Measurements from ENCODE around the gene URB1.
"Not testable (repeated sequence)": the region's sequence is repeated elsewhere in the genome, so short reads cannot be mapped to it uniquely, and the experiment has no call there.

The URB1 gene

GRCh38 chr21:32317726-32318125 lies 75.1 kb downstream of the URB1 start:
- FAIRE-seq, result no peak

GRCh38 chr21:32316361-32317215 lies 76.2 kb downstream of the URB1 start:
- FAIRE-seq, result no peak

GRCh38 chr21:32315511-32316281 lies 77.1 kb downstream of the URB1 start:
- no peak for FAIRE-seq

- FAIRE-seq, result no peak
Observed at GRCh38 chr21:32314806-32315205, 78.0 kb downstream of the URB1 start.

- FAIRE-seq, result no peak
Observed at GRCh38 chr21:32312976-32313375, 79.8 kb downstream of the URB1 start.

GRCh38 chr21:32312326-32312725 lies 80.5 kb downstream of the URB1 start:
- FAIRE-seq, result no peak

- FAIRE-seq, result no peak
Observed at GRCh38 chr21:32311621-32312020, 81.2 kb downstream of the URB1 start.

GRCh38 chr21:32310976-32311375 lies 81.8 kb downstream of the URB1 start:
- FAIRE-seq, result not testable (repeated sequence)

GRCh38 chr21:32309906-32310460 lies 82.8 kb downstream of the URB1 start:
- FAIRE-seq, result no peak

GRCh38 chr21:32308696-32309095 lies 84.1 kb downstream of the URB1 start:
- FAIRE-seq, result no peak

- FAIRE-seq, result no peak
Observed at GRCh38 chr21:32307706-32308105, 85.1 kb downstream of the URB1 start.

GRCh38 chr21:32306021-32306780 lies 86.6 kb downstream of the URB1 start:
- no peak for FAIRE-seq

- no peak for FAIRE-seq
Observed at GRCh38 chr21:32304998-32305397, 87.8 kb downstream of the URB1 start.

GRCh38 chr21:32303385-32303784 lies 89.4 kb downstream of the URB1 start:
- no peak for FAIRE-seq

GRCh38 chr21:32302560-32302959 lies 90.3 kb downstream of the URB1 start:
- no peak for FAIRE-seq

- no peak for FAIRE-seq
Observed at GRCh38 chr21:32301596-32301995, 91.2 kb downstream of the URB1 start.

GRCh38 chr21:32300117-32300681 lies 92.6 kb downstream of the URB1 start:
- FAIRE-seq, result no peak

GRCh38 chr21:32299695-32300094 lies 93.1 kb downstream of the URB1 start:
- FAIRE-seq, result no peak

GRCh38 chr21:32298658-32299081 lies 94.1 kb downstream of the URB1 start, which contains the start of gene MRAP:
MRAP (plus strand) TSS chr21:32298855; CDS start chr21:32298972, 117 bp downstream.
- no peak for FAIRE-seq

GRCh38 chr21:32298148-32298559 lies 94.7 kb downstream of the URB1 start:
- no peak for FAIRE-seq

GRCh38 chr21:32297449-32297848 lies 95.4 kb downstream of the URB1 start:
- no peak for FAIRE-seq

- no peak for FAIRE-seq
Observed at GRCh38 chr21:32285476-32285875, 107.3 kb downstream of the URB1 start.

Data from islet of Langerhans (tissue), 1 donor.